ENCODE measurements around the gene GABRR1.
"Not testable (repeated sequence)": the region's sequence is repeated elsewhere in the genome, so short reads cannot be mapped to it uniquely, and the experiment has no call there.

GABRR1 gene

DNA sequence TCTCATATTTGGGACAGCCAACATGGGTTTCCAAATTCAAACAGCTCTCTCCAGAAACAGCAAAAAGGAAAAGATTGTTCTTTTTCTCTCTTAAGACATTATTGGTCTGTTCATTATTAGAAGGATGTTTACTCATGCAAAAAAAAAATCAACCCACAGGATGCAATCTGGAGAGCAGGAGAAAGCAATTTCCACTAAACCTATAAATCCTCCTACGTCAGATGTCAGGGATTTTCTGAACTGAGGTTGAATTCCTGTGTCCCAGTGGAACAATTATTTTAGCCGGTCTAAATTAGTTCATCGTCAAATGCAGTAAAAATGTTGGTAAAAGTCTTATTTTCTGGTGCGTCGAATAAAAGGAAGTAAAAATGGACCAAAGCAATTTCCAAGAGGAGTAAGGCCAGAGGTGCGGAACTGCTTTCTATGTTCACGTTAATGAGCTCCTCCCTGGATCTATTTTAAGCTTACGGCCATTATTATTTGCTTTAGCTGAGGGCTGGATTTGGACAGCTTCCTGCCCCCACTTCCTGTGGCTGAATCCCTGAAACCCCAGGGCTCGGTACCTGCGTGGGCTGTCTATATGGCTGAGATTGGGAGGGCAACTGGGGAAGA, at the start of gene GABRR1:
Gene GABRR1, minus strand, starts transcription at position 60 of the 612 bp plus-strand sequence. Its CDS starts 36 bp downstream, at position 24.
- DNase-seq (ENCODE audit: extremely low spot score, insufficient read length, low read depth) (no peak), FAIRE-seq (no peak)

DNA sequence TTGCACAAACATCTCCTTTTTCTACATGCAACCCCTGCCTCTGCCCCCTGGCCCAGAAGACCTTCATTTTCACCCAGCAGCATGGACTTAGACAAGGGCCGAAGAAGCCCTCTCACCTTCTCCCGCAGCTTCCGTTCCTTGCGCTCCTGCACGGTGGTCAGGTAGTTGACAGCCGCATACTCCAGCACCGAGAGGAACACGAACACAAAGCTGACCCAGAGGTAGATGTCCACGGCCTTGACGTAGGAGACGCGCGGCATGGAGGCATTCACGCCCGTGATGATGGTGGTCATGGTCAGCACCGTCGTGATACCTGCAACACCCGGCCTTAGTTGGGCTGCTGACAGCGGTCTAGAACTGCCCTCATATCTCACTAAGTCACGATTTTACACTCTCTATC, 47.1 kb upstream of the GABRR1 start:
- DNase-seq (ENCODE audit: extremely low spot score, insufficient read length, low read depth) (no peak), FAIRE-seq (no peak)

DNA sequence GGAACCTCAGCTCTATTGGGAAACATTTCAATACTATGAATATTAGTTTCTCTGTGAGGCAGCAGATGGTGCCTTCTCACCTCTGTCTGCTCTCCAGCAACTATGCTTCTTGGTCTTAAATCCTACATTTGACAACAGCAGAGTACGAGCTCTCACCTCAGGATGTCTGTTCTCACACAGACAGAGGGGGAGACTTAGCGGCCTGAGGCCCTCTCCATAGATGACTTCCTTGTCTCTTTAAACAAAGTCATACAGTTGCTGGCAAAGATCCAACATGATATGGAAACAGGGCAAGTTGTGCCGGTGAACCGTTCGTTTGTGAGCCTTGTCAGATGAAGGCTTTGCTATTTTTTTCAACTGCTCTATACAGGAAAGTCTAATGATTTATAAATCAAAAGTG, 43.7 kb upstream of the GABRR1 start:
- no peak for DNase-seq (ENCODE audit: extremely low spot score, insufficient read length, low read depth)
- no peak for FAIRE-seq

DNA sequence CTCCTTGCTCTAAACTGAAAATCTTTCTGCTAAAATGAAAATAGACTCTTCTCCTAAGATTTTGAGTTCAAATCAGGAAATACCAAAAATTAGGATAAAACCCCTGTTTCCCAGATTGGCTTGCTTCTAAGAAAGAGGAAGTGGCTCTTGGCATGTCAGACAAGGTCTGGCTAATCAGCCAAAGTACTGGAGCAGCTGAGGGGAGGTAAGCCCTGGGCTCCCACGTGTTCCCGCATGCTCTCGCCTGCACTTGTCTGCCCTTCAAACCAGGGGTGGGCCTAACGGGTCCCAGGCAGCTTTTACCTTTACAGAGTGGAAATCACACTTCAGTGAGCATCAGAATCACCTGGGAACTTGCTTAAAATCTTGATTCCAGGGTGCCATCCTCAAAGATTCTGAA, 43.2 kb upstream of the GABRR1 start:
- DNase-seq (ENCODE audit: extremely low spot score, insufficient read length, low read depth) (no peak), FAIRE-seq (no peak)

DNA sequence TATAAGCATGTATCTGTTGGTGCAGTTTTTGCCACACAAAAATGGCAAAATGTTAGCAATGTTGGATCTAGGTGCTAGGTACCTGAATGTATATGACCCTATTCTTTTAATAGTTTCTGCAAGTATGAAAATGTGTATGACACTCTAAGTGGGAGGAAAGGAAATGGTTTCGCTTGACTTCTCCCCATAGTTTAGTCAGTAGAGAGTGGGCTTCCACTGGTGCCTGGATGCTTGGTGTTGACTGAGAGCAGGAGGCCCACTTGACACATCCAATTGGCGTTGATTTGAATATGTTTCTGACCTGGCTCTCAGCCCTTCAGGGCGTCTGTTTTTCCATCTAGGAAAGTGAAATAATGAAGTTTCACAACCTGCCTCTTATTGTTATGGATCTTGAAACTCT, 41.8 kb upstream of the GABRR1 start:
- FAIRE-seq (no peak), DNase-seq (ENCODE audit: extremely low spot score, insufficient read length, low read depth) (no peak)

DNA sequence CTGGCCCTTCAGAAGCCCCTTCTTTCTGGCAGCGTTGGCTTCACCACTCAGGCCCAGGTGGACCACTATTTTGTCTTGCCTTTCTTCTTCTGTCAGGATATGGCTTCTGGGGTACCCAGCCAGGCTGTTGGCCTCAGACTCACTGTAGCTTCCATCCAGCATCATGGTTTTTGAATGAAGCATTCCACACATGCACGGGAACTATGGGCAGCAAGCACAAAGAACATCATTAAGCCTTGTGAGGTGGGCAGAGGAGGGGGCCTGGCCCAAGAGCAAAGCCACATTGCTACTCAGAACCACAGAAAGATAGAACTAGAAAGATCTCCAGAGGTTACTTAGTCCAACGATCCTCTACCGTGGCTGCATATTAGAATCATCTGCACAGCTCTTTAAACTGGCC, 40.6 kb upstream of the GABRR1 start:
- FAIRE-seq, result no peak
- no peak for DNase-seq (ENCODE audit: extremely low spot score, insufficient read length, low read depth)

DNA sequence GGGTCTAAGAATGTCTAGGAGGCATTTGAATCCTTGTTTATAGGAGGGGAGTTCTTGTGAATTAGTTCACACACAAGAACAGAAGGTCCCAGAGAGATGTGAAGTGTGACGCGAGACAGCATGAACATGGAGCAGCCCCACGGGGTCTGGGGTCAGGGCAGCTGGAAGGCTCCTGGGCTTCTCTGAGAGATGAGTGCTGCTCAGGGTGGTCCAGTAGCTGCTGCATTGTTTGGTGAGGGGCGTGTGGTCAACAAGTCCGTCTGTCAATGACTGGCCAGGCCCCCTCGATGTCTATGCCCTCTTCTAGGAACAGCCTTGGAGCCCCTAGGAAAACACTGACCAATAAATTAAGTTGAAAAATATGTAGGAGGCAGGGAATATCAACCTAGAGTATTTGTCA, 40.2 kb upstream of the GABRR1 start:
- FAIRE-seq (no peak), DNase-seq (ENCODE audit: extremely low spot score, insufficient read length, low read depth) (no peak)

DNA sequence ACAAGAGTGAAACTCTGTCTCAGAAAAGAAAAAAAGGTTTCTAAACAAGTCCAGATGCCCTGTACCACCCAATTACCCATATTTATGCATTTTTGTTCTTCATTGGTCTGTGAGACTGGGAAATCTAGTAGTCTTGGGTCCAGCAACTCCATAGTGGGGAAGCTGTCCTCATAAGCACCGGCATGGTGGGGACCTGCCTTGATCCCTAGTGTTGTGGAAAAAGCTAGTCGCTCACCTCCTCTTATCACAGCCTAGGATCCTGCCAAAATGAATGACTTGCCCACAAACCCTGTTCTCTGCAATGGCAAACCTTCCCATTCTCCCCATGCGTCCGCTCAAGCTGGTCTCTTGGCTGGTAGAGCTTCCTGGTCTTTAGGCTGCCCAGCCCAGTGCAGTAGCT, 38.3 kb upstream of the GABRR1 start:
- DNase-seq (ENCODE audit: extremely low spot score, insufficient read length, low read depth) (no peak), FAIRE-seq (no peak)

DNA sequence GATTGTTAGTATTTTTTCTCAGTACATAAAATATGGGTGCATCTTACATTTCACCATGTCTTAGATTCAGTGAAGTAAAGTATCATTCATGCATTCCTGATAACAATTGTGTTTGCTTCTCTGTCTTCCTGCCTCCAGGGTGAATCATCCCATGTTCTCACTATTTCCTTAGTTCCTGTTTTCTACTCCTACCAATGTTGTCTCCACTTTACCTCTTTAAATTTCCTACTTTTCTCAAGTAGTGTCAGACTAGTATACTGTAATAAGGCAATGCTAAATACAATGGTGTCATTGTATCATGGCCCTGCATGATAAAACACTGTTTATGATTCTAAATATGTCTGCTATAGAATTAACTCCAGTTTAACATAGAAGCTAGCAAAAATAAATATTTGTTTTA, 37.4 kb upstream of the GABRR1 start:
- no peak for FAIRE-seq
- DNase-seq (ENCODE audit: extremely low spot score, insufficient read length, low read depth), result no peak

DNA sequence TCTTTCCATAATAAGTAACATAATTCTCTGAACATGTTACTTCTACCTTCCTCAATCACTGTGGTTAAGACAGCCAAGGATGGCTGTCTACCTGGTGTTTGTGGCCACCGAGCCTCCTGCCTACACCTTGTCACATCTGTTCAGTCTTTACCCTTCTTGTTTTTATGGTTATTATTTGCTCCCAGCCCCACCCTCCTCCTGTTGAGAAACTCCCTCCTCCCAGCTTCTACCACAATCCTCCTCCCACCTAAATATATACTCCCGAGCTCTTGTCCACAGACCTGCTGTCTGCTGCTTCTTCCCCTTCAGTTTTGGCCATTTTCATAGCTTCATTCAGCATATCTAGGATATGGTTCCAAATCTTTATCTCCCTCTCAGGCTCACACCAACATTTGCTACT, 35.7 kb upstream of the GABRR1 start:
- DNase-seq (ENCODE audit: extremely low spot score, insufficient read length, low read depth) (no peak), FAIRE-seq (no peak)

DNA sequence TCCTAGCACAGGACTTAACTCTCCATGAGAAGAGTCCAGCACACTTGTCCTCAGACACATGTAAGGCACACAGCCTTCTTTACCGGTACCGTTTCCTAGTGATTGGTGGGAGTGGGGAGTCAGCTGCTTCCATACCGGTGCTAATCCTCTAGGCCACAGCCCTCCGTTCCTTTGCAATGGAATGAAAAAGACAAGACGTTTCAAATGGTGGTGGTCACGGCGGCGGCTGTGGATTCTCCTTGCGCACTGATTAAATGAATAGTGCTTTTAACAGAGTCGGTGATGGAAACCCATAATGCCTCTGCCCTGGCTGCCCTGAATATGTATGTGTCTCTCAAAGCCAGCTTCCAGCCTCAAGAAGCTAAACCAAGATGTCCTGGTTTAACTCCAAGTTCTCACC, 34.8 kb upstream of the GABRR1 start:
- FAIRE-seq, result no peak
- no peak for DNase-seq (ENCODE audit: extremely low spot score, insufficient read length, low read depth)

DNA sequence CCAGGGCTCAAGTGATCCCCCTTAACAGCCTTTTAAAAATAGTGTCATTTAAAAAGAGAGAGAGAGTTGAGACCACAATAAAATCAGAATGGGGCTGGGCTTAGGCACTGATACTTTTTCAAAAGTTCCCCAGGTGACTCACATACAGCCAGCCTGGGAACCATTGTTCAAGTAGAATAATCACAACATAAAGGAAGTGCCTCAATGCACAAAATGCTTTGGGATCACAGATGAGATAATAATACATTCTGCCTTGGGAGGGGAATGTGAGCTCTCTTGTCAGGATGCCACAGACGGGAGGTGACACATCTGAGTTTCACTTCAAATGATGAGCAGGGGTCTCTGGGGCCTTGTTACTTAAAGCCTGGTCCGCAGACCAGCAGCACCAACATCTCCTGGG, 34.0 kb upstream of the GABRR1 start:
- FAIRE-seq (no peak), DNase-seq (ENCODE audit: extremely low spot score, insufficient read length, low read depth) (no peak)

DNA sequence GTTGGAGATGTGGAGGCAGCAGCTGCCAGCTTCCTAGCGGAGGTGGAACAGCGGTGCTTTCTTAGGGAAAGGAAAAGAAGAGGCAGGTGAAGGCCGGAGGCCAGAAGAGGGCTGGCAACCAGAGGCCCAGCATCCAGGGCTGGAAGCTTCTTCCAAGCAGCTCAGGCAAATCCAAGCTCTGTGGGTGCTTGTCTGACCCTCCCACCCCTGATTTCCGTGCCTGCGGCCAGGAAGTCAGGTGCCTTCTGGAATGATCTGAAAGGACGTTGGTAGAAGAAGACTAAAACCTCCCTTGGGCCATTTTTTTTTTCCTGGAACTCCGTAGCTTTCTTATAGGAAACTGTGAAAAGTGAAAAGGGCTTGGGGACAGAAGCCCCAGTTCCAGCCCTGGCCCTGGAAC, 33.1 kb upstream of the GABRR1 start:
- DNase-seq (ENCODE audit: extremely low spot score, insufficient read length, low read depth) (no peak), FAIRE-seq (no peak)

DNA sequence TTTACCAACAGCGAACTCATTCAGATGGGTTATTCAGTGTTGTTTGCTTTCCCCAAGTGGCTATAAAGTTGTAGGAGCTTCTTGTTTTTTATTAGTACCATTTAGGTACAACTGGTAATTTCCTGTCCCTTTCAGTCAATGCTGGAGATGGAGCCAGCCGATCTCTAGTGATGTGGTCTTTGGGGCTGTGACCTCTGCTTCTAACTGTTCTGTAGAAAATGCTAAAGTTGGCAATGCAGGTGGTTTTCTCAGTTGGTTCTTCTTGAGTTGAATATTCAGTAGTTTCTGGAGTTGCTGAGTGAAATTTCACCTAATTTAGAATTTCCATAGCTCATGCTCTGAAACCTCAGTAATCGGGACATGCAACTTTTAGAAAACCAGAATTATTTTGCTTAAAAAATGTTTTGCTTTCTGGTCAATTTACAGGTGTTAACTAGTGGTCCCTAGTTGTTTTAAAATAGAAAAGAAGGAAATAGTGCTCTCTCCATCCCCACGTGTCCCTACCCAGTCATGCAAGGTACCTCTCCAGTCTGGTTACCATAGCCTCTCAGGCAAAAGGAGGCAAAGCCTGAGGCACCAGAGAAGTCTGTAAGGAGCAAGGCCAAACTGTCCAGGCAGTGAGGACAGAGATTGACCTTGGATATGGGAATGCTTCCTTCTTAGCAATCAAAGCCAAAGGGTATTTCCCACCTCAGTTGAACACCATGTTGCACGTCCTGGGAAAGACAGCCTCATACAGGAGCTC, 27.3 kb upstream of the GABRR1 start:
- FAIRE-seq, result peak; percentile 5
- no peak for DNase-seq (ENCODE audit: extremely low spot score, insufficient read length, low read depth)

DNA sequence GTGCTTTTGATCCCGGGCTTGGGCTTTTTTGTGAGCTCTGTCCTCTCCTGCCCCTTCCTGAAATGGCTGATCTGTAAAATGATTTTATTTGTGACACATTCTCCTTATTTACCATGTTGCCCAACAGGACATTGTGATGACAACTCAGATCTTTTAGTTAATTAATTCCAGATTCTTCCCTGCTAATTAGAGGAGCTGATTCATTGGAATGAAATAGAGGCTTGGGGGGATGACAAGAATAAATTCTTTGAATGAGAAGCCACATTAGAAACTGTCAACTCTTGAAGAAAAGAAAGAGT, 26.1 kb upstream of the GABRR1 start:
- no peak for FAIRE-seq
- no peak for DNase-seq (ENCODE audit: extremely low spot score, insufficient read length, low read depth)

DNA sequence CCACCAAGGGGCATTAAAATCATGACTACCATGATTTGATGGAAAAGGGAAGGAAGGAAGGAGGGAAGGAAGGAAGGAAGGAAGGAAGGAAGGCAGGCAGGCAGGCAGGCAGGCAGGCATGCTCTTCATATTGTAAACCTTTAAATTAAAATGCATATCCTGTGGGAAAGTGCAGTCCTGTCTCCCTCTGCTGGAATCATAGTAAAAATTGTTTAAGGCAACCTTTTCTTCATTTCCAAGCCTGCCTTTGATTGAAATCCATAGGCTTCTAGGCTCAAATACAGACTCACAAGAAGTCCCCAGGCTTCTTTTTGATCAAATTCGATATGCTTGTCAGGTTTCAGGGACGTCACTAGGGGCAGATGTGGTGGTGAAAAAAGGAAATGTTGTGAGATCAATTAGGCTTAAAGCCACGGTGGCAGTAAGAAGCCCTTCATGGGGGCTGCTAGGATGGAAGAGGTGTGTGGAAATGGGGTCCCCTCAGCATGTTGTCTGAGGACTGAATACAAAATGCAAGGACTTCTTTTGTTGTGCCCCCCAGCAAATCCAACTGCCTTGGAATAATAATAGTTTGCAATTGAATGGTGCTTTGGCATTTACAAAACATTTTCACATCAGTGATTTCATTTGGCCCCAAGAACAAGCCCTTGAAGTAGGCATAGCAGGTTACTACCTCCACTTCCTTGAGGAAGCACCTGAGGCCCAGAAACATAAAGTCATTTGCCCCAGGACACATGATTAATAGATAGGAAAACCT, 25.6 kb upstream of the GABRR1 start:
- peak; percentile 31 for FAIRE-seq
- no peak for DNase-seq (ENCODE audit: extremely low spot score, insufficient read length, low read depth)

DNA sequence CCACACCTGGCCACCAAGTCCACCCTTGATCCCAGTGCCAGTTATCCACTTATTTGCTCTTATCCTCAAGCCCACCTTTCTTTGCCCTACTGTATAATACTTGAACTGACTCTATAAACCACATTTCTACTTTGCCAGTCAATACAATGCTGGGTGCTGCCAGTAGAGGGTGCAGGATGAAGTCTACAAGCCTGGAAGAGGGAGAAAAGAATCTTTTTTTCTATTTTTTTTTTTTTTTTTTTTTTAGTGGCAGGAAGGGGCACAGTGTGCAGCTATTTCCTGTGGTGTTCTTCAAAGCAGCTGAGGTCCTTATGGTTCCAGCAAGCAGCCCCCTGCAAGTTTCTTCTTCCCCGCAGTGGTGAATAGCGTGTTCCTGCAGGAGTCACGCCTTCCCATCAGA, 22.2 kb upstream of the GABRR1 start:
- DNase-seq (ENCODE audit: extremely low spot score, insufficient read length, low read depth) (no peak), FAIRE-seq (no peak)

DNA sequence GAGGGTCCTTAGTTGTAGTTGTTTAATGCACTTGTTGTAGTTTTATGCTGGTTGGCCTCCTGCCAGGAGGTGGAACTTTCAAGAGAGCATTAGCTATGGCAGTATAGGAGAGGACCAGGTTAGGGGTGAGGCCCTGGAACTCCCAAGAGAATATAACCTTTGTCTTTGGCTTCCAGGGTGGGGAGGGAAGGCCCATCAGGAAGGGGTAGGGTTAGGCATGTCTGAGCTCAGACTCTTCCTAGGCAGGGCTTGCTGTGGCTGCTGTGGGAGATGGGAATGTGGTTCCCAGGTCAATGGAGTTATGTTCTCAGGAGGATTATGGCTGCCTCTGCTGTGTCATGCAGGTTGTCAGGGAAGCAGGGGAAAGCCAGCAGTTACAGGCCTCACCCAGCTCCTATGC, 20.0 kb upstream of the GABRR1 start:
- no peak for DNase-seq (ENCODE audit: extremely low spot score, insufficient read length, low read depth)
- FAIRE-seq, result no peak

DNA sequence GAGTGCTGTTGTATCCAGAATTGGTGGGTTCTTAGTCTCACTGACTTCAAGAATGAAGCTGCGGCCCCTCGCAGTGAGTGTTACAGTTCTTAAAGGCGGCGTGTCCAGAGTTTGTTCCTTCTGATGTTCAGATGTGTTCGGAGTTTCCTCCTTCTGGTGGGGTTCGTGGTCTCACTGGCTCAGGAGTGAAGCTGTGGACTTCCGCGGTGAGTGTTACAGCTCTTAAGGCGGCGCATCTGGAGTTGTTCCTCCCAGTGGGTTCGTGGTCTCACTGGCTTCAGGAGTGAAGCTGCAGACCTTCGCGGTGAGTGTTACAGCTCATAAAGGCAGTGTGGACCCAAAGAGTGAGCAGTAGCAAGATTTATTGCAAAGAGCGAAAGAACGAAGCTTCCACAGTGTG, 16.4 kb upstream of the GABRR1 start:
- not testable (repeated sequence) for FAIRE-seq; DNase-seq (ENCODE audit: extremely low spot score, insufficient read length, low read depth)

DNA sequence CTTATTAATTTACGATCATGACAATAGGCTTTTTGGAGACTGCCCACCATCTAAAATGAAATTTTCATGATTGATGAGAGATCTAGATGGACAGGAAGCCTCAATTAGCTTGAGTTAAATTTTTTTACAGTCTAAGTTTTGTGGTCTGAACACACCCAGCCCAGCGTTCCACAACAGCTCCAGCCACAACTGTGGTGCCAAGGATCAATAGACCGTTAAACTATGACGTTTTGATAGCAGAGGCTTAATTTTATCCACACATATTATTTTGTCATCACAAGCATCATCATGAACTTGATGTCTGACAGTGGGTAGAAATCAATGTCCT, 5.5 kb upstream of the GABRR1 start:
- DNase-seq (ENCODE audit: extremely low spot score, insufficient read length, low read depth) (no peak), FAIRE-seq (no peak)

DNA sequence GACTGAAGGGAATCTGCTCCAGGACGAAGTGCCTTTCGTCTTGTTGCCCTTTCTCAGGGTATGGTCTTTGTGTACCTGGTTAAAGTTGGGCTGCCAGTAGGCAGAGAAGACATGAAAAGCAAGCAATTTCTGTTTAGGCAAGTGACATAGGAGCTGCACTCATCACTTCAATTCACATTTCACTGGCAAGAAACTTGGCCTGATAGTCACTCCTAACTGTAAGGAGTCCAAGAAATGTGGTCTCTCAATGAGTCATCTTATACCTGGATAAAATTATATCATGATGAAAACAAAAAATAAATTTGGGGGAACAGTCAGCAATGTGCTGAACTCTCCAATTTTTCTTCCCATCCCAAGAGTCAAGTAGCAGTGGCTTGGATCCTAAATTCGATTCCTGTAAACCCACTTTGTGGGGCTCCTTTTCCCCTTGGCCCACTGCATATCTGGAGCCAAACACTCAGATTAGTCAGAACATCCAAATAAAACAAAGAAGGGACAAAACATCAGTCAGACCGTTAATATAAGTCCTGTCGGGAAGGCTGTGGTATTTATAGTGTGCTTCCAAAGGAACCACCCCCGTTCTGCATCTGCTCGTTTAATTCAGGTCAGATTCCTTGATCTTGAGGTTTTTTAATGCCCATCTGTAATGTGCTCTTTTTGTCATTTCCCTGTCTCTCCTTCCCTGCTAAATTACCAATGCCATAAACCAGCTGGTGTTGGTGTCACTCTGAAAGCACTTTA, 5.0 kb upstream of the GABRR1 start:
- DNase-seq (ENCODE audit: extremely low spot score, insufficient read length, low read depth) (no peak), FAIRE-seq (no peak)

Data from GM18507 (cell line).